Keratinocyte (primary cell): ENCODE measurements around the gene LAMP2. TPM values are rescaled to one million over a fixed set of nuclear protein-coding genes. Genes with fewer than 3 reads are reported as not detected.

Experiments used
- DNase-seq: peaks from one replicate; pipeline ENCODE4 v3.0.0-alpha.2; 2011; ENCODE audit warnings: low read depth, missing footprints, low spot score
- FAIRE-seq: peaks from 2 replicates; lab custom pipeline; 2011; peaks lifted over from hg19 to GRCh38; lab: Jason Lieb, UNC
- H2AFZ ChIP-seq: 2 replicates; pipeline ENCODE4 v1.6.0; 2012; ENCODE audit warnings: low read length, control low read depth, inconsistent platforms; ENCODE audit not compliant: control insufficient read depth
- H3K27ac ChIP-seq: 2 replicates; pipeline ENCODE4 v1.5.1; 2011; ENCODE audit warnings: low read length; ENCODE audit not compliant: control insufficient read depth, insufficient read depth
- H3K27me3 ChIP-seq: 3 replicates; pipeline ENCODE4 v1.6.0; 2011; ENCODE audit warnings: low read length; ENCODE audit not compliant: control insufficient read depth, insufficient read depth; ENCODE audit errors: extremely low read depth
- H3K36me3 ChIP-seq, 2 experiments: 2 replicates in 1 of 2; 3 replicates in 1 of 2; pipeline ENCODE4 v1.5.1; 2011; ENCODE audit warnings: low read length in 2 of 2, mild to moderate bottlenecking in 1 of 2; ENCODE audit not compliant: control insufficient read depth in 2 of 2, insufficient read depth in 2 of 2; ENCODE audit errors: extremely low read depth in 1 of 2
- H3K4me1 ChIP-seq: 3 replicates; pipeline ENCODE4 v1.5.1; 2011; ENCODE audit warnings: low read length; ENCODE audit not compliant: control insufficient read depth, insufficient read depth; ENCODE audit errors: extremely low read depth
- H3K4me2 ChIP-seq: 3 replicates; pipeline ENCODE4 v1.6.0; 2011; ENCODE audit warnings: low read depth, low read length; ENCODE audit not compliant: control insufficient read depth, insufficient read depth; ENCODE audit errors: extremely low read depth
- H3K4me3 ChIP-seq, 3 experiments: fragments of 200-600 bp in 1 of 3; sonication (generic) in 1 of 3; 2 replicates in 2 of 3; 3 replicates in 1 of 3; pipeline ENCODE4 v1.5.1; 2011 to 2016; ENCODE audit warnings: low read length in 3 of 3, mild to moderate bottlenecking in 3 of 3, control low read depth in 2 of 3, inconsistent platforms in 1 of 3, low read depth in 1 of 3, mixed read lengths in 1 of 3, mixed run types in 1 of 3, moderate library complexity in 1 of 3; ENCODE audit not compliant: control insufficient read depth in 2 of 3, insufficient read depth in 2 of 3; ENCODE audit errors: extremely low read depth in 1 of 3
- H3K79me2 ChIP-seq: 2 replicates; pipeline ENCODE4 v1.6.0; 2012; ENCODE audit warnings: low read length; ENCODE audit not compliant: control insufficient read depth, insufficient read depth
- H3K9ac ChIP-seq: 3 replicates; pipeline ENCODE4 v1.6.0; 2011; ENCODE audit warnings: low read length; ENCODE audit not compliant: control insufficient read depth, insufficient read depth; ENCODE audit errors: extremely low read depth
- H3K9me1 ChIP-seq: 3 replicates; pipeline ENCODE4 v1.6.0; 2011; ENCODE audit warnings: low read length; ENCODE audit not compliant: control insufficient read depth, insufficient read depth; ENCODE audit errors: extremely low read depth
- H3K9me3 ChIP-seq: 2 replicates; pipeline ENCODE4 v1.5.1; 2012; ENCODE audit warnings: low read depth, low read length; ENCODE audit not compliant: control insufficient read depth
- H4K20me1 ChIP-seq: 3 replicates; pipeline ENCODE4 v1.6.0; 2011; ENCODE audit warnings: low read length; ENCODE audit not compliant: control insufficient read depth, insufficient read depth; ENCODE audit errors: extremely low read depth
- EZH2 ChIP-seq: IDR thresholded peaks from one replicate; pipeline ENCODE4 v1.6.1; 2012; ENCODE audit warnings: inconsistent platforms, mild to moderate bottlenecking, low read length, moderate library complexity
- dilution Hi-C: fragments of 300-500 bp; cut with MboI; formaldehyde crosslinking; loops from one replicate; pipeline ENCODE4 v1.7.0; 2020; ENCODE audit warnings: low sequenced_read_pairs; ENCODE audit not compliant: extremely low pct_ligation_motif_present
- polyA plus RNA-seq, 5 experiments: library from polyadenylated mRNA; depleted of rRNA in 3 of 5; stranded (reverse) in 3 of 5; stranded (forward) in 1 of 5; unstranded in 1 of 5; fragments of >200 nt; gene quantifications; 1 replicate in 1 of 5; 2 replicates in 3 of 5; 3 replicates in 1 of 5; pipeline versions ENCODE4 v1.2.1 to v1.2.3, GENCODE V29; 2011 to 2012; ENCODE audit warnings: missing spikeins in 2 of 5, low read depth in 1 of 5, low replicate concordance in 1 of 5
- TF ChIP-seq, protein P1 (sequence below), 3 experiments: IDR thresholded peaks in 1 of 3; conservative IDR thresholded peaks in 1 of 3; optimal IDR thresholded peaks in 1 of 3; 2 replicates in 2 of 3; 3 replicates in 1 of 3; pipeline versions ENCODE3 to v1.5.1; 2011; ENCODE audit warnings: low read length in 3 of 3, mild to moderate bottlenecking in 3 of 3, moderate library complexity in 2 of 3, control low read depth in 1 of 3, inconsistent platforms in 1 of 3; ENCODE audit not compliant: insufficient read depth in 2 of 3; ENCODE audit errors: extremely low read depth in 1 of 3

The LAMP2 gene
- polyA plus RNA-seq, 1 donor (not counting 4 experiments of a cell fraction or from before 2014, with no cell fraction given), result 200 TPM

DNA sequence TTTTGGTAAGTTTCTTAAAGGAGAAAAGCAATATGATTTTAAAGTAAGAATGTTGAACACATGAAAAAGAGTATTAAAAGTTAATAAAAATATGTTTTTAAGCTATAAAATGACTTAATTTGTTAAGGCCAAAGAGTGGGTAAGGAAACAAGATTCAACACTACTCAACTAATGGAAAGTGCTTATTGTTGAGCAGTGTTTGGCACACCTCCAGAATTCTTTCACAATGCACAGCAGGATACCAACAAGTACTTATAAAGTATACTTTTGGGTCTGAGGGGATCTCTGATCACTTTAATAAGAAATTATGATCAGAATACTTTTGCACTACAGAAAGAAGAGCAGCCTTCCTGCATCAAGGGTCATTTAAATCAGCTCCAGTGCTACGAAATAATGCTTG lies 5.9 kb downstream of the LAMP2 start:
- Histone ChIP-seq H3K9me1 (no peaks in the 10 kb centered on the region), H3K4me1 (peaks cover 16% of the 10 kb centered on the region), H3K4me2 (no peak overlapping the region), H3K9me3 (no peaks in the 10 kb centered on the region), H3K27me3 (no peaks in the 10 kb centered on the region), H3K9ac (no peak overlapping the region), H4K20me1 (no peaks in the 10 kb centered on the region), H3K4me3 (no peak overlapping the region), H3K79me2 (peaks cover 74% of the 10 kb centered on the region), H3K36me3 (peaks cover 0 to 3% of the 10 kb centered on the region in 2 experiments), H2AFZ (no peak overlapping the region), H3K27ac (no peak overlapping the region)
- DNase-seq (no peak), FAIRE-seq (no peak)
- TF ChIP-seq, protein P1, sequence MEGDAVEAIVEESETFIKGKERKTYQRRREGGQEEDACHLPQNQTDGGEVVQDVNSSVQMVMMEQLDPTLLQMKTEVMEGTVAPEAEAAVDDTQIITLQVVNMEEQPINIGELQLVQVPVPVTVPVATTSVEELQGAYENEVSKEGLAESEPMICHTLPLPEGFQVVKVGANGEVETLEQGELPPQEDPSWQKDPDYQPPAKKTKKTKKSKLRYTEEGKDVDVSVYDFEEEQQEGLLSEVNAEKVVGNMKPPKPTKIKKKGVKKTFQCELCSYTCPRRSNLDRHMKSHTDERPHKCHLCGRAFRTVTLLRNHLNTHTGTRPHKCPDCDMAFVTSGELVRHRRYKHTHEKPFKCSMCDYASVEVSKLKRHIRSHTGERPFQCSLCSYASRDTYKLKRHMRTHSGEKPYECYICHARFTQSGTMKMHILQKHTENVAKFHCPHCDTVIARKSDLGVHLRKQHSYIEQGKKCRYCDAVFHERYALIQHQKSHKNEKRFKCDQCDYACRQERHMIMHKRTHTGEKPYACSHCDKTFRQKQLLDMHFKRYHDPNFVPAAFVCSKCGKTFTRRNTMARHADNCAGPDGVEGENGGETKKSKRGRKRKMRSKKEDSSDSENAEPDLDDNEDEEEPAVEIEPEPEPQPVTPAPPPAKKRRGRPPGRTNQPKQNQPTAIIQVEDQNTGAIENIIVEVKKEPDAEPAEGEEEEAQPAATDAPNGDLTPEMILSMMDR (optimal IDR thresholded peaks at IDR 0.05 in 1 of 3, IDR thresholded peaks at IDR 0.05 in 1 of 3, conservative IDR thresholded peaks at IDR 0.05 in 1 of 3; ENCODE audit: extremely low read depth in 1 of 3, insufficient read depth in 2 of 3, low read length in 3 of 3), result no peak
- no peak for TF ChIP-seq EZH2
- dilution Hi-C loops, result no loop called here

DNA sequence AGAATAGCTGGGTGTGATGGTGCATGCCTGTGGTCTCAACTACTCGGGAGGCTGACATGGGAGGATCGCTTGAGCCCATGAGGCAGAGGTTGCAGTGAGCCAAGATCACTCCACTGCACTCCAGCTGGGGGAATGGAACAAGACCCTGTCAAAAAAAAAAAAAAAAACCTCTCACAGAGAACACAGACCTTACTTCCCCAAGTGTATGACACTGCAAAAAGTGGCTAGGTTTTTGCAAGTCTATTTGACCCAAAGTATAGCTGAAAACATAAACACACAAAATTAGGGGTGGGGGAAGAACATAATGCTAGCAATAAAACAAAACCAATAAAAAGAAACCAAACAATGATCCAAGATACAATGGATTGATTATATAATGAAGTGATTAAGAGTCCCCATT lies 6.7 kb downstream of the LAMP2 start:
- Histone ChIP-seq H4K20me1 (no peaks in the 10 kb centered on the region), H3K27ac (no peak overlapping the region), H3K4me2 (no peak overlapping the region), H3K4me1 (peaks cover 20% of the 10 kb centered on the region), H2AFZ (no peak overlapping the region), H3K9me1 (no peaks in the 10 kb centered on the region), H3K27me3 (no peaks in the 10 kb centered on the region), H3K36me3 (peaks cover 0 to 3% of the 10 kb centered on the region in 2 experiments), H3K9me3 (no peaks in the 10 kb centered on the region), H3K9ac (no peak overlapping the region), H3K79me2 (peaks cover 68% of the 10 kb centered on the region), H3K4me3 (no peak overlapping the region)
- TF ChIP-seq, protein P1 (optimal IDR thresholded peaks at IDR 0.05 in 1 of 3, IDR thresholded peaks at IDR 0.05 in 1 of 3, conservative IDR thresholded peaks at IDR 0.05 in 1 of 3; ENCODE audit: extremely low read depth in 1 of 3, insufficient read depth in 2 of 3, low read length in 3 of 3), result no peak
- TF ChIP-seq EZH2, result no peak
- dilution Hi-C loops, result no loop called here
- FAIRE-seq (no peak), DNase-seq (no peak)
